GM18520 (cell line): ENCODE measurements around the gene RBFOX1.

Source experiments
- ATAC-seq: cut with Tn5 transposase; IDR thresholded peaks from one replicate; pipeline ENCODE4 v1.9.1; 2021; ENCODE audit not compliant: unreplicated experiment

RBFOX1 gene

DNA sequence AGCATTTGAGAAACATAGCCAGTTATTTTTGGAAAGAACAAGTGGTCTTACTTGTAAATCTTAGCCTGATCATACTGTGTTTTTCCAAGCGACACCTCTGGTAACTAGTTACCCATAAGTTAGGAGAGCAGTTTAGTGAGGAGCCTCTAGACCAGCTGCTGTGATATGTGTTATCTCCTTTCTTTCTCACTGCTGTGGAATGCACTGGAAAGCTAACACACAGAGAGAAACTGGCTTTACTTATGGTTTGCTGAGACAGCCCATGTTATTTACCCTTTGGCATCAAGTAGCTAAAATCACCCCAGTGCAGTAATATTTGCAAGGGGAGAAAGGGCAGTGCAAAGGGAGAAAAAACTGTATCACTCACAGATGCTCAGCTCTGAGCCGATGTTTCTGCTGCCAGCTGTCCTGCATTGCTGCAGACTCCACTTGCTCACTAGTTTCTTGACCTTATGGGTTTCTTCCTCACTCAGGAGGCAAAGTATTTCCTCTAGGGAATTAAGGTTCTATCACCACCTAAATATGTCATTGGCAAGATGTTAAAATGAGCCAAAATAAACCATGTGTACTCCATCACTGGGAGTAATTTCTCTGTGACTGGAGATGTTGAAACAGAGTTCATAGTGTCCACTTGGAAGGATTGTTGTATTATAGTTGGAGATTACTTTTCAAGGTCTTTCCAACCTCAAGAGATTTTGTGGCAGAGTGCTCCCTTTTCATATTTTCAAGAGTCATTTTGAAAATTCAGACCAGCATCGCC lies 2.3 kb downstream of the RBFOX1 start:
- no peak for ATAC-seq

GRCh38 chr16:7335991-7336634 lies 3.5 kb downstream of the RBFOX1 start:
- ATAC-seq: no peak

- ATAC-seq: no peak
Measured at GRCh38 chr16:7336742-7337141, 4.1 kb downstream of the RBFOX1 start.

DNA sequence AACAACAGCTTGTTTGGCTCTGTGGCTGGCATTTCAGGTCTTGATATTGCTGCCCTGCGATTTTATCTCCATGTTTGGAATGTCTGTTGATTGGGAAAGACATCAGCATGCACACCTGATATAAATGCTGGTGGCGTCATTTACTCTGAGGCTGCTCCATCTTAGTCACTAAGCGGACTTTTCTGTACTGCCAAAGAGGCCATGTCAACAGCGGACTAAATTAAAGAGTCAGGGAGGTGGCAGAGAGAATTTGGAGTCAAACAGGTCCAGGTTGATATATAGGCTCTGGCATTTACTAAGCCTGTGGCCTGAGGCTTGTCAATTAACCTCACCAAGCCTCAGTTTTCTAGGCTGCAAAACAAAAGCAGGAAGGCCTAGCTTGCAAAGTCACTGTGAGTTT lies 6.2 kb downstream of the RBFOX1 start:
- ATAC-seq: no peak

- ATAC-seq: no peak
Measured at GRCh38 chr16:7339700-7340099, 7.1 kb downstream of the RBFOX1 start.

GRCh38 chr16:7340938-7341337 lies 8.3 kb downstream of the RBFOX1 start:
- ATAC-seq: no peak

GRCh38 chr16:7342598-7342997 lies 10.0 kb downstream of the RBFOX1 start:
- ATAC-seq: no peak

- ATAC-seq: no peak
Measured at GRCh38 chr16:7343243-7343642, 10.6 kb downstream of the RBFOX1 start.

DNA sequence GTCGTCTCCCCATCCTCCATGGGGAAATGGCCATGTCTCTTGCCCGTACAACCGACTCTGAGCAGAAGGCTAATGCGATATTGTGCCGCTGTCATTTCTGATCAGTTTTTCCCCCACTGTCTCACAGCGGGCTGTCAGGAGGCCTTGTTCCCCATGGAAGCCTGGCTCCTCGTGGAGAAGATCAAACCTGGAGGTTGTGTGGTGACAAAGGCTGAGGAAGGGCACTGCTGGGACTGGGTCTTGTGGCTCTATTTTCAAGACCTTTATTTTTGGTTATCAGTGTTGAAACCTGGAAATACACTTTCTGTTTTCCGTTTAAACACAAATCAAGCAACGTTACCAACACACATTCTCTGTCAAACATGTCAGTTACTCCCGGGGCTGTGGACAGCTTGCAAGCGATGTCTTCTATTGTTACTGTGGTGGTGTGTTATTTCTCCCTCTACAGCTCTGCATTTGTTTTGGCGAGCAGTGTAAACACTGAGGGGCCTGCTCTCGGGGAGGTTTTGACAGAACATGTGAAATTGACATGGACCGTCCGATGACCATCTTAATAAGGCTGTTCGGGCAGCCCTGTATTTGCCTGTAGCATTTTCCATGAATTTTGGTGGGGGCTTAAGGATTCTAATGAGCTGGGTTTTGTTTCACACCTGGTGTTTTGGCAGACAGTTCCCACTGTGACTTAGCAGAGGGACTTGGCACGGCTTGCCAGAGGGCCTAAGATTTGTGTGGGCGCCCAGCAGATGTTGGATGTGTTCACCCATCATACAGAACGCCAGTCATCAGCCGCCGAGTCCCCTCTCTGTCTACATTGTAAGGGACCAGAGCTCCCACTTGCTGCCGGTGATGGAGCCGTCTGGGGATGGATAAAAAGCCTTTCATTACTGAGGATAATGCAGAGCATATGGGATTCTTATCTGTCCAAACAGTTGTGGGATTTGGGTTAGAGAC lies 12.5 kb downstream of the RBFOX1 start:
- ATAC-seq: no peak

GRCh38 chr16:7350806-7351205 lies 18.2 kb downstream of the RBFOX1 start:
- ATAC-seq: no peak

GRCh38 chr16:7351610-7352510 lies 19.2 kb downstream of the RBFOX1 start:
- no peak for ATAC-seq

DNA sequence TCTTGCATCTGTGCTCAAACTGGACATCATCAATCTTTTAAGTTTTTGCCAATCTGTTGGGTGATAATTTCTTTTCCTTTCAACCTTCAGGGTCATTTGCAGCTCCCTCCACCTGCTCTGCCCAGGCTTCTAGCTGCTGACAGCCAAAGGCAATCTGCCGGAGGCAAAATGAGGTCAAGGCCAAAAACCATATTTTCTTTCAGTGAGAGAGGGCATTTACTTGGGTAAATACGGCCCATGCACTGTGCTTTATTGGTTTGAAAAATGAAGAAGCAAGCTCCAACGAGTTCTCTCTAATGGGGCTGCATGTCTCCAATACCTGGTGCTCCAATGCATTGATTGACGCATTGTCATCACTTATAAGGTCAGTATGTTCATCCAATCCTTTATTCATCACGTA lies 23.1 kb downstream of the RBFOX1 start:
- ATAC-seq: no peak

DNA sequence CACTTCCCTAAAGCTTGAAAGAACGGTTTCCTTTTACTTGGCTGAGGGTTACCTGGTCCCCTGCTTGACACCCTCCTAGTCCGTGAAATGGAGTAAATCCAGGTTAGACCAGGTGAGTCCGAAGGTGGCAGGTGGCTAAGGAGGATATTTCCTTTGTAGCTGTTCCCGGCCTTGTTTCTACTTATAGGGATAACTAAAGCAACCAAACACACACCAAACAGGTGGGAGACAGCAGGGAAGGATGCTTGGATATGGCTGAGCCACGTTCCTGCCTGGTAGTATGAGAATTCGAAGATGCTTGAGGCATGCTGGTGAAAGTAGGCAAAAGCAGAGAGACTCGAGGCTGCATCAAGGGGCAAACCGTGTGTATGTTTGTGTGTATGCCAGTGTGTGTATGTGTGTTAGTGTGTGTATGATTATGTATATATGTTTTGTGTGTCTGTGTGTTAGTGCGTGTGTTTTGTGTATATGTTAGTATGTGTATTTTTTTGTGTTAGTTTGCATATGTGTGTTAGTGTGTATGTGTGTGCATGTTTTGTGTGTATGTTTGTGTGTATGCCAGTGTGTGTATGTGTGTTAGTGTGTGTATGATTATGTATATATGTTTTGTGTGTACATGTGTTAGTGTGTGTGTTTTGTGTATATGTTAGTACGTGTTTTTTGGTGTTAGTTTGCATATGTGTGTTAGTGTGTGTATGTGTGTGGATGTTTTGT lies 28.9 kb downstream of the RBFOX1 start:
- no peak for ATAC-seq

DNA sequence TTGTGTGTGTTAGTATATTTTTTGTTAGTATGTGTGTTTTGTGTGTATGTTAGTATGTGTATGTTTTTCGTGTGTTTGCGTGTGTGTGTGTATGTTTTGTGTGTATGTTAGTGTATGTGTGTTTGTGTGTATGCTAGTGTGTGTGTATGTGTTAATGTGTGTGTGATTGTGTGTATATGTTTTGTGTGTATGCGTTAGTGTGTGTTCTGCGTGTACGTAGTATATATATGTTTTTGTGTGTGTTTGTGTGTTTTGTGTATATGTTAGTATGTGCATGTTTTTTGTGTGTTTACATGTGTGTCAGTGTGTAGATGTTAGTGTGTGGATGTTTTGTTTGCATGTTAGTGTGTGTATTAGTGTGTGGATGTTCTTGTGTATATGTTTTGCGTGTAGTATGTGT lies 29.6 kb downstream of the RBFOX1 start:
- no peak for ATAC-seq

GRCh38 chr16:7363422-7364417 lies 31.1 kb downstream of the RBFOX1 start:
- ATAC-seq: no peak

DNA sequence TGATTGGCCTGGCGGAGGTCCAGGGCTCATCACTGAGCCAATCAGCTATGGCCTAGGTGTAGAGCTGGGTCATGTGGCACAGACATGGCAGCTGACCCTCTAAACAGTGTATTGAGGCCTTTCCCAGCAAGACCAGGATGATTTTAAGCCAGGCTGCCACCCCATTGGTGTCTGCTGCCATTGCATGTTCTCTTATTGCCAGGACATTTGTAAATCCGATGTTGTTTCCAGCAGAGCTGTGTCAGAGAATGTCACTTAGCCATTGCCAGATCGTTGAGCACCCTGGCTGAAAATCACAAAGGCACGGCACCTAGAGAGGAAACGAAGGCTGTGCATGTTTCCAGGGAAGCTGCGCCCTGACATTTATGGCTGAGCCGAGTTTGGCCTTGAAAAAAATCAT lies 33.4 kb downstream of the RBFOX1 start:
- no peak for ATAC-seq

- ATAC-seq: no peak
Measured at GRCh38 chr16:7366993-7367880, 34.6 kb downstream of the RBFOX1 start.

DNA sequence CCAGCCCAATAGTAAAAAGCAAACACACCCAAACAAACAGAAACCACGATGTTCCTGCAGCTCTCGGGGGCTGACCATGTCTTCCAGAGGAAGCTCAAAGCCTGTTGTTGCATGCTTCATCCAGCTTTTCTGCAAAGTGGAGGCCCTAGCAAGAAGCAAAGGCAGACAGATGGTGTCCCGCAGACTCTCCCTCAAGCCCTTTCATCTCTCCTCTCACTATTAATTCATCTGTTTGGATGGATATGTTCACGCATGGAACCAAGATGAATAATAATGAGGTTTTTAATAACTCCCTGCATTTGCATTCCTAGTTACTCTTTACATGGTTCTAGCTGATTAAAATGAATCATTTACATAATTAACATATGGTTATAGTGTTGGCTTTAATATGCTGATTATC lies 36.6 kb downstream of the RBFOX1 start:
- no peak for ATAC-seq
